Body of pancreas (tissue), 4 donors: Measurements from ENCODE around the gene PTCD1. TPM values are rescaled to one million over a fixed set of nuclear protein-coding genes. Genes with fewer than 3 reads are reported as not detected.

Experiments used
- ATAC-seq: fragments of 150-250 bp; one replicate; pipeline ENCODE4 v1.9.1; 2016
- DNase-seq, 4 donors: peaks; one replicate each; pipeline ENCODE4 v3.0.0-alpha.2; 2019
- H3K27ac ChIP-seq, 4 donors: fragments of 200-600 bp; sonication (generic); 1 replicate in 3 of 4; 2 replicates in 1 of 4; pipeline versions ENCODE4 v1.5.1 to v1.6.1; 2016 to 2019; ENCODE audit warnings: mild to moderate bottlenecking in 1 of 4, mixed read lengths in 1 of 4, moderate library complexity in 1 of 4
- H3K27me3 ChIP-seq, 2 donors: fragments of 200-600 bp; sonication (generic); one replicate each; pipeline ENCODE4 v1.6.0; 2016; ENCODE audit warnings: mild to moderate bottlenecking in 1 of 2
- H3K36me3 ChIP-seq, 2 donors: fragments of 200-600 bp; sonication (generic); replicated peaks in 1 of 2; 2 replicates each; pipeline ENCODE4 v1.5.1; 2016; ENCODE audit warnings: low read depth in 2 of 2; ENCODE audit not compliant: insufficient read depth in 1 of 2
- H3K4me1 ChIP-seq: fragments of 200-600 bp; sonication (generic); one replicate; pipeline ENCODE4 v1.6.0; 2016
- H3K4me3 ChIP-seq, 2 donors: fragments of 200-600 bp; sonication (generic); 1 replicate in 1 of 2; 2 replicates in 1 of 2; pipeline ENCODE4 v1.5.1; 2016 to 2019
- H3K9me3 ChIP-seq, 3 donors: fragments of 200-600 bp; sonication (generic); 1 replicate in 2 of 3; 2 replicates in 1 of 3; pipeline ENCODE4 v1.5.1; 2016
- CTCF ChIP-seq, 7 experiments: fragments of 450-650 bp in 4 of 7; fragments of 200-600 bp in 3 of 7; sonication (generic) in 3 of 7; IDR thresholded peaks; one replicate each; pipeline ENCODE4 v1.5.1; 2016 to 2019; ENCODE audit warnings: antibody characterized with exemption in 7 of 7
- POLR2A ChIP-seq, 3 donors: fragments of 450-650 bp; IDR thresholded peaks; one replicate each; pipeline ENCODE4 v1.6.1; 2016; ENCODE audit warnings: antibody characterized with exemption in 3 of 3, mild to moderate bottlenecking in 2 of 3
- WGBS, 2 donors: methylation state at CpG; one replicate each; pipeline ENCODE4 v1.1.5; 2017; 5-methylcytosine and 5-hydroxymethylcytosine counted together
- intact Hi-C: fragments of 100-400 bp; cut with DNase I; formaldehyde crosslinking; loops from one replicate; pipeline ENCODE4 v1.15.1; 2023
- total RNA-seq, 2 donors: library from RNA; depleted of rRNA; stranded (reverse); fragments of >200 nt; gene quantifications; one replicate each; pipeline ENCODE4 v1.1.0, GENCODE V29; 2016

The PTCD1 gene
- total RNA-seq, 2 donors from 2014 or later = 1.6 to 3.4 TPM

- ATAC-seq (peak; percentile 64), DNase-seq (peak; percentile 64 to 79 (median 70))
- H3K9me3 ChIP-seq = no peaks in the 10 kb centered on the region
- intact Hi-C loops = no loop called here
- 23 to 25% methylated on average over 16 to 21 of the region's 21 CpGs for WGBS, 2 donors
- H3K36me3 ChIP-seq = no peaks in the 10 kb centered on the region
- H3K27ac ChIP-seq = peak overlapping the region; percentile 60 to 93 (median 82)
- no peak overlapping the region for H3K4me3 ChIP-seq
- H3K27me3 ChIP-seq = no peaks in the 10 kb centered on the region
- H3K4me1 ChIP-seq = peaks cover 38% of the 10 kb centered on the region
- TF ChIP-seq POLR2A (IDR thresholded peaks at IDR 0.05) = peak in 2 of 3 donors; percentile 38 to 45
- no peak for TF ChIP-seq CTCF (IDR thresholded peaks at IDR 0.05)
Observed at GRCh38 chr7:99372275-99373090, 66.1 kb downstream of the PTCD1 start.

GRCh38 chr7:99371376-99371920 is 67.2 kb downstream of the PTCD1 start:
- no peaks in the 10 kb centered on the region for H3K9me3 ChIP-seq
- H3K27me3 ChIP-seq = no peaks in the 10 kb centered on the region
- ATAC-seq (no peak), DNase-seq (no peak)
- 90 to 91% methylated on average over 11 of the region's 11 CpGs for WGBS, 2 donors
- TF ChIP-seq CTCF (IDR thresholded peaks at IDR 0.05) = no peak
- no peak for TF ChIP-seq POLR2A (IDR thresholded peaks at IDR 0.05)
- peaks cover 38% of the 10 kb centered on the region for H3K4me1 ChIP-seq
- H3K36me3 ChIP-seq = peaks cover 0 to 3% of the 10 kb centered on the region in 2 donors
- intact Hi-C loops = no loop called here
- H3K4me3 ChIP-seq = no peak overlapping the region
- peak overlapping the region in 2 of 4 donors; percentile 76 to 93 for H3K27ac ChIP-seq

- Histone ChIP-seq H3K27ac (no peak overlapping the region), H3K36me3 (peaks cover 0 to 7% of the 10 kb centered on the region in 2 donors), H3K9me3 (no peaks in the 10 kb centered on the region), H3K4me3 (no peak overlapping the region), H3K27me3 (no peaks in the 10 kb centered on the region), H3K4me1 (peaks cover 27% of the 10 kb centered on the region)
- WGBS, 2 donors = 51 to 55% methylated on average over 9 of the region's 9 CpGs
- DNase-seq = no peak
- ATAC-seq = no peak
- TF ChIP-seq POLR2A (IDR thresholded peaks at IDR 0.05) (no peak), CTCF (IDR thresholded peaks at IDR 0.05) (no peak)
- intact Hi-C loops = no loop called here
Observed at GRCh38 chr7:99369767-99370391, 68.7 kb downstream of the PTCD1 start.

GRCh38 chr7:99368750-99369389 is 69.7 kb downstream of the PTCD1 start:
- H3K4me1 ChIP-seq = peaks cover 23% of the 10 kb centered on the region
- H3K4me3 ChIP-seq = no peak overlapping the region
- ATAC-seq (no peak), DNase-seq (no peak)
- H3K27ac ChIP-seq = no peak overlapping the region
- intact Hi-C loops = no loop called here
- peaks cover 0 to 14% of the 10 kb centered on the region in 2 donors for H3K36me3 ChIP-seq
- H3K9me3 ChIP-seq = no peaks in the 10 kb centered on the region
- TF ChIP-seq CTCF (IDR thresholded peaks at IDR 0.05) (no peak), POLR2A (IDR thresholded peaks at IDR 0.05) (no peak)
- WGBS, 2 donors = 91% methylated on average over 8 to 13 of the region's 13 CpGs
- no peaks in the 10 kb centered on the region for H3K27me3 ChIP-seq

Other genes starting within 250 kb of the PTCD1 start
- gene KPNA7, start 230.7 kb downstream of the PTCD1 start, total RNA-seq = 1 to 10 TPM in 1 of 2 donors, under 1 TPM in 1; 0.33 to 1.0 TPM
- gene MYH16, start 166.0 kb downstream of the PTCD1 start, total RNA-seq = under 1 TPM in 1 of 2 donors, not detected in 1; under 0.01 TPM
- gene ARPC1A, start 112.9 kb downstream of the PTCD1 start, total RNA-seq = 100 to 1,000 TPM in 1 of 2 donors, 10 to 100 TPM in 1; 63.0 to 106 TPM
- gene ARPC1B, start 64.1 kb downstream of the PTCD1 start, total RNA-seq = 100 to 1,000 TPM in 1 of 2 donors, 10 to 100 TPM in 1; 60.0 to 131 TPM
- 10 to 100 TPM; 22.7 to 52.4 TPM for gene PDAP1, start 30.2 kb downstream of the PTCD1 start, total RNA-seq
- 10 to 100 TPM; 29.6 to 31.6 TPM for gene BUD31, start 29.8 kb downstream of the PTCD1 start, total RNA-seq
- gene CPSF4, start 145 bp upstream of the PTCD1 start, total RNA-seq = 10 to 100 TPM; 24.4 to 31.1 TPM
- 100 to 1,000 TPM in 1 of 2 donors, 10 to 100 TPM in 1; 98.6 to 259 TPM for gene ATP5MF, start 27.4 kb upstream of the PTCD1 start, total RNA-seq
- gene ZNF789, start 34.1 kb upstream of the PTCD1 start, total RNA-seq = 10 to 100 TPM in 1 of 2 donors, 1 to 10 TPM in 1; 5.4 to 22.7 TPM
- gene ZNF394, start 61.5 kb upstream of the PTCD1 start, total RNA-seq = 10 to 100 TPM; 18.7 to 21.4 TPM
- 1 to 10 TPM; 3.3 to 4.7 TPM for gene ZKSCAN5, start 65.9 kb upstream of the PTCD1 start, total RNA-seq
- 1 to 10 TPM; 3.9 to 7.3 TPM for gene FAM200A, start 113.3 kb upstream of the PTCD1 start, total RNA-seq
- 10 to 100 TPM; 73.5 to 86.4 TPM for gene ZNF655, start 119.8 kb upstream of the PTCD1 start, total RNA-seq
- gene TMEM225B, start 159.5 kb upstream of the PTCD1 start, total RNA-seq = under 1 TPM in 1 of 2 donors, not detected in 1; 0.52 TPM
- 10 to 100 TPM; 12.7 to 25.7 TPM for gene ZSCAN25, start 178.1 kb upstream of the PTCD1 start, total RNA-seq
- gene CYP3A5, start 241.2 kb upstream of the PTCD1 start, total RNA-seq = 100 to 1,000 TPM; 170 to 358 TPM